Measurements from ENCODE around the gene OTUB1.

OTUB1 gene

DNA sequence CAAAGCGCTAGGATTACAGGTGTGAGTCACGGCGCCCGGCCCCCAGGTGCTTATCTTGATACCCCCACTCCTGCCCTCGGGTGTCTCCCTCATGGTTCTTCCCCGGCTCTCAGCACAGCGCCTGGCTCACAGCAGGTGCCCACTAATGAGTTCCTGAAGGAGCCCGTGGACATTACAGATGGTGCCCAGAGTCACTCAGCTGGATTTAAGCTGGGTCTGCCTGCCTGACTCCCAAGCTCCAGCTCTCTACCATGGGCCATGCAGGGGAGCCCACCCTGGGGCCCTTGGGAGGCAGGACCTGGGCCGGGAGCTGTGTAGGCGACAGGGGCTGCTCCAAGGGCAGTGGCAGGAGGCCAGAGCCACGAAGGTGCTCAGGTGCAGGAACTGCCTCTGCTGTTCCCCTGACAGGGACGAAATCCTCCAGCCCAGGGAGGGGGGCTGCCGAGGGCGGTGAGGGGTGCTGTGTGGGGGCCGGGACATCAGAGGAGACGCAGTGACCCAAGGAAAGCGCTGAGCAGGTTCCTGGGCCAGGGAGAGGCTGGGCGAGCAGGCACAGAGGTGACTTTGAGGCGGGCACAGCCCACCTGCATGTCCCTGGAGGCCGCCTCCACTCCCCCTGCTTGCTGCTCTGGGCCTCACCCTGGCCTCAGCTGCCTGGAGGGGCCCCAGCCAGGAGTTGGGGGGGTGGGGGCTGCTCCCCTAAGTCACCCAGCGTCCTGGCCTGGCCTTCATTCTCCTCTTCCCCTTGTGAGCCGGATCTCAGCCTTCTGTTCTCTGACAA, 34.9 kb downstream of the OTUB1 start:
- no peak for DNase-seq

DNA sequence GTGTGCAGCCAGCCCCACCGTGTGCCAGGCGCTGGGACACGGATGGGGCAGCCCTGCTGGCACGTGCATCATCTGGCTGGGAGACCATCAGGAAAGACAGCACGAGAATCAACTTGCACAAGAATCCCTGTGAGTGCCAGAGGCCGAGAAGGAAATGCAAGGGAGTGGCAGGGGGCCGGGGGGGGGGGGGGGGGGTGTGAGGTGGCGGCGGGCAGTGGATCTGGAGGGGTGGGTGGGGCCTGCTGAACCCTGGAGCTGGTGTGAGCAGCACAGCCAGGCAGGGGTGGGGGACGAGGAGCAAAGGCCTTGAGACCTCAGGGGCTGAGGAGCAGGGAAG, 35.5 kb downstream of the OTUB1 start:
- DNase-seq: no peak

DNA sequence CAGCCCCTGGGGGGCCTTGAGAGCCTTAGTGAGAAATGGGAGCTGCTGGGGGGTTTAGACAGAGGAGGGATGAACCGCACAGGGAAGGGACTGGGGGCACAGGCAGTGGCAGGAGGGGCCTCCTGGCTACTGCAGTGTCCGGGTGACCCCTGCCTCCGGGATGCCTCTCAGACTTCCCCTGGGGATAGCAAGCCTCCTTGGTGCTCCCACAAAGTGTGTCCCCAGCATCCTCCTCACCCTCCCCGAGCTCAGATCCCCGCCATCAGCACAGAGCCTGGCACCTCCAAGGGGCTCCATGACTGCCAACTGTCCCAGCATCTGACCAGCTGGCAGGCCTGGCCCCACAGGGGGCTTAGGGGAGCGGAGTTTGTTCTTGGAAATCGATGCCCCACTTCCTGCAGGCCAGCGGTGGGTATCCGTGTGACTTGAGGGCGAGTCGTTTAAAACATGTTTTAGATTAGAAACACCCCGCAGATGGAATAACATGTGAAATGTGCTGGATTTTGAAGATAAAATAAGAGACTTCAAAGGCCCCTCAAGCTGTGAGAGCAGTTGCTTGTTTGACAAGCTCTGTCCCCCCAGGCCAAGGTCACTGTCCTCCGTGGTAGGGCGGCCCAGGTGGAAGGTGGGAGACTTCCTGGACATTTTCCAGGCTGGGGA, 36.0 kb downstream of the OTUB1 start:
- DNase-seq: no peak

DNA sequence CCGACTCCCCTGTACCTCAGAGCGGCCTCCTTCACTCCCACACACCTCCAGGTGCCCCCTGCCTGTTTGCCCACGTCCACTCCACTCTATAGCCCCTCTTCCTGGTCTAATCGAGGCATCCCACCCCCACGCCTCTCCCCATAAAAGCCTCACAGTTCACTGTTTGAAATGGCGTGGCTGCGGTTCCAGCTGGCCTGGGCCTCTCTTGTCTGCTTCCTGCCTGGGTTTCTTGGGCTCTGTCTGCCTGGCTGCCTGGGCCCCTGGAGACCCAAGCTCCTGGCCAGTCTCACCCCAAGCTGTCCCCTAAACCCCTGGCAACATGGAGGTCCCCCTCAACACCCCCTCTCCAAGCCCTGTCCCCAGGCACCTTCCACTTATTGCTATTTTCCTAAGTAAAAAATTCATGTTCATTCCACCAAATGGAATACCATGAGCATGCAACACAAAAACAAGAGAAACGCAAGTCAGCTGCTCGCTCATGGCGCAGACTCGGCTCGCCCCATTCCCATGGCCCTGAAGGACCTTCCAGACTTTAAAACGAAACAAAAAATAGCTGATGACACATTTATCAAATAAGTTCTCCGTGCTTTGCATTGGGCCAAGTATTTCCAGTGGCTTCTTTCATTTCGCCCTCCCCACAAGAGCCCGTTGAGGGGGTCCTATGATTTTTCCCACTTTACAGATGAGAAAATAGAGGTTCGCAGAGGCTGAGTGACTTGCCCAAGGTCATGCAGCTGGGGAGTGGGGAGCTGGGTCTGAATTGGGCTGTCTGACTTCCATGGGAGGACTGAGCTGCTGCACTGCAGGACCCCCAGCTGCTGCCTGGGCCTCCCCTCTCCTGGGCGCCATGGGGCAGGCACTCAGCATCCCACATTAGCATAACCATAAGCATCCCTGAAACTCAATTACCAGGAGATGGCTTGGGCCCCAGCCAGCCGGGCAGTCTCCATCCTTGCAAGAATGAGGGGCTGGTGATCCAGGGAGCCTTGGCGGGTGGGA, 37.8 kb downstream of the OTUB1 start:
- no peak for DNase-seq

DNA sequence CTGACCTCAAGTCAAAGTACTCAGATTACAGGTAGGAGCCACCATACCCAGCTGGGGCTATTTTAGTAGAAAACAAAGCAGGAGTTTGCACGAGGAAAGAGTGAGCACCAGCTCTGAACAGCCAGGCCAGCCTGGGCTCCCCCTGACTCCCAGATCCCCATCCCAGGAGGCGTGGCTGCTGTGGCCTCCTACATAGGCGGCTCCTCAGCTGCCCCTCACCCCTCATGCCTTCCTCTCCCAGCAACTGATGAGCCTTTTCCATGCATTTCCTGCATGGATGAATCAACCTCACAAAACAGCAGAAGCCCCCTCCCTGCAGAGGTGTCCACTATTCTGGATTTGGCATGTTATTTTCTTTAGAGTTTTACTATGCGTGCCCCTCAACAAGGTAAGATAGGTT, 39.0 kb downstream of the OTUB1 start:
- no peak for DNase-seq

DNA sequence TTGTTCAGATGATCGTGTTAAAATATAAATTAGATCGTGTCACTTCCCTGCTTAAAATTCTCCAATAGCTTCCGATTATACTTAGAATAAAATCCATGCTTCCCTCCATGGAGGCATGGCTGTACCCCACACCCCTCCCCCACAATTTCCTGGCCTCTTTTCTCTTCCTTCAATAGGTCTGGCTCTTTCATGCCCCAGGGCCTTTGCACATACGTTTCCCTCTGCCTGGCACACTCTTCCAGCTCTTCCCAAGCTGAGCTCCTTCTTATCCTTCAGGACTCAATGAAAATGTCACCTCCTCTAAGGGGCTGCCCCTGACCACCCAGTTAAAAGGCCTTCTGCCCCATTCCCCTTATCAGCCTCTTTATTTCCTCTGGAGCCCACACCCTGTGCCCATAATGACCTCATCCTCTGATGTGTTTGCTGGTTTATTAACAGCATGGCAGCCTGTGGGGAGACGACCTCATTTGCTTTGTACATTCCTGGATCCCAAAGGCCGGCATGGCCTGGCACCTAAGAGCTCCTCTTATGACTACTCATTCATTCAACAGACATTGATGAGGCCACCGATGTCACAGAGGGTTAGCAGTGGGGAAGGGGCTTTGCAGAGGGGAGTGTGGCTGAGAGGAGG, 40.5 kb downstream of the OTUB1 start:
- no peak for DNase-seq

DNA sequence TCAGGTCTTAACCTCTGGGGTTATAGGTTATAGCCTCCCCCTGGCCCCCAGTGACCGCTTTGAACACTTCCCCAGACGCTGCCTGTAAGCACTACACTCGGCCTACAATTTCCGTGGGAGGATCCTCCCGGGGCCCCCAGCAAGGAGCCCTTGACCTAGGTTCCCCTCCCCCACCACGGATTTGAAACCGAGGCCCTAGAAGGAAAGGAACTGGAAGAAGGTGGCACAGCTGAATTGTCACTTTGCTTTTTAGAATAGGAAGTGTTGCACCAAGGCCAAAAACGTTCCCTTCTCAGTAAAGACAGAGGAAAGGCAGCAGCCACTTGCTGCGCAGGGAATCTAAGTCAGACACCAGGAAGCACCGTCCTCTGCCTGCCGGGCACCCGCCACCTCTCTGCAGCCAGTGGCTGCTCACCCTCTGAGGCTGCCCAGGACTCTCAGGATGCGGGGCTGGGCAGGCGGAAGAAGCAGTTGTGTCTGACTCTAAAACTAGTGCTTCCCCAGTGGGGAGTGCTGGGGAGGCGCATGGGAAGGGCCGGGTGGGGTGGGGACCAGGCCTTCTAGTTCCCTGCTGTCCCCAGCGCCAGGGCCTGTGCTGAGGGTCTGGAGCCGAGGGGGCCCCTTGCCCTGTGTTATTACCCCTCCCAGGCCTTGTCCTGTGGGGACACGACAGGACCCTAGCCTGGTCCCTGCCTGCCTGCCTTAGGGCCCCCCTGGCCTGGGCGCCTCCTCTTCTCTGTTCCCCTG, 41.6 kb downstream of the OTUB1 start:
- no peak for DNase-seq

DNA sequence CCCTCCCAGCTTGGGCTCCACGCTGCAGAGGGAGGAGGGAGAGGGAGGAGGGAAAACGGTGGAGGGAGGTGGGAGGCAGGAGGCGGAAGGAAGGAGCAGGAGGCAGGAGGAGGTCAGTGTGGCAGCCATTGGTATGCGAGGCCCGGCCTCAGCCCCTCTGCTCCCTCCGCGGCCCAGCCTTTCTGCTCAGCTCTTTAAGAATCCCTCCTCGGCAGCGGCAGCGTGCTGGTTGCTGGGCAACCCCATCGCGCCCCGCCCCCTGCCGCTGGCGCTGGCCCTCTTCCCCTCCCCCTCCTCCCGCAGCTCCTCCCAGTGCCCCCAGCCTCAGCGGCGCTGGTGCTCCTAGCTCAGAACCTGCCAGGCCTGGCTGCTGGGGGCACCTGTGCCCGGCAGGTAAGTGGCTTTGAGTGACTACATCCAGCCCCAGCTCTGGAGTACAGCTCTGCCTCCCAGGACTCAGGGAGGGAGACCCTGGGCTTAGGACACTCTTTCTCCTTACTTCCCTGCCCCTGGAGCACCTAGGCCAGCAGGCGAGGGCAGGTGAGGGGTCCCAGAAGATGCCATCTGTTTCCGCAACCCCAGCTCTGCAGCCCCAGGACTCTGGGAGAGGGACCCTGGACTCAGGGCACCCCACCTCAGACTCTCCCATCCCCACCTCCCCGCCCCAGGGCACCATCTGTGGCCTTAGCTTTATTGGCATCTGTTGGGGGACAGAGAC, 42.3 kb downstream of the OTUB1 start:
- DNase-seq: peak in 15 of 56 donors; percentile 11 to 62 (median 28)

DNA sequence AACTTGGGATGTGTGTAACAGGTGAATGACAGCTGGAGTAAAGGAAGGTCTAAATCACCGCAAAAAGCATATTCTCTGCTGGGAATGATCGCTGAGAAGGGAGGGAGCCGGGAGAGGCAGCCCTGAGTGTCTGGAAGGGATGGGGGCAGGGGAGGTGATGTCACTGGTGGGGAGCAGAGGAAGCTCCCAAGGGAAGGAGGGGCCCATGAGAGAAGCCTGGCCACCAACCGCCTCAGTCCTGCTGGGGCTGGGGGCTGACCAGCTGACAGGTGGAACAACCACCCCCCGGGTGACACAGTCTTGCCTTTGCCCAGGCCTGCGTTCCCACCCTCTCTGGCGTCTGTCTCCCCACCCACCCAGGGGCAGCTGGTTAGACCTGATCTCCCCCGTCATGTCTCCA, 43.5 kb downstream of the OTUB1 start:
- no peak for DNase-seq

DNA sequence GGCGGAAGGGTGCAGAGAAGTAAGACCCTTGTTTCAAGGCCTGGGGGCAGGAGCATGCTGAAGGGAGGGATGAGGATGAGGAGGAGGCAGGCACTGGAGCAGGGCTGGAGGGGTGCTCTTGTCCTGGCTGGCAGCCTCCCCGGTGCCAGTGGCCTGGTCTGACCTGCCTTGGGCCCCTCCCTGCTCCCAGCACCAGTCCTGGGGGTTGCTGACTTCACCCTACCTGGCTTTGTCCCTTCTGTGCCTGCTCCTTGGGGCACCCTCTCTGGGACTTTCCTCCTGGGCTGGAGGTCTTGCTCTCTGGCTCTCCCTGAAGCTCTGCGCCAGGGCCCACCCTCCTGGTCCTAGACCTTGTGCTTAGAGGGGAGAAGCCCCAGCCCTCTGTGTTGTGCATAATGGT, 44.8 kb downstream of the OTUB1 start:
- no peak for DNase-seq

DNA sequence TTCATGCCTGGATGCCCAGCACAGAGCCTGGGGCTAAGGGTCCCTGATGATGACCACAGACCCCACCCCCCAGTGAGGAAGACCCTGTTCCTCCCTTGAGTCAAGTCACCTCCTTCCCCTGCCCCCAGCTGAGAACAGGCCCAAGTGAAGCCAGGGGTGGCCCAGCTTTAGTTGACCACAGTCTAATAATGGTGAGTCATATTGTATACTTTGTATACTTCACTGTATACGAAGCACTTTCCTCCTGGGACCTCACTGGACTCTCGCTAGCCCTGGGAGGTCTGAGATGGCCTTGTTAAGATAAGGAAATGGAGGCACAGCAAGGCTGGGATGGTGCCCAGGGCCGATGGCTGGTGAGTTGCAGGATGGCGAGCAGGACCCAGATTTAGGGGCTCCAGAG, 45.8 kb downstream of the OTUB1 start:
- DNase-seq: no peak

DNA sequence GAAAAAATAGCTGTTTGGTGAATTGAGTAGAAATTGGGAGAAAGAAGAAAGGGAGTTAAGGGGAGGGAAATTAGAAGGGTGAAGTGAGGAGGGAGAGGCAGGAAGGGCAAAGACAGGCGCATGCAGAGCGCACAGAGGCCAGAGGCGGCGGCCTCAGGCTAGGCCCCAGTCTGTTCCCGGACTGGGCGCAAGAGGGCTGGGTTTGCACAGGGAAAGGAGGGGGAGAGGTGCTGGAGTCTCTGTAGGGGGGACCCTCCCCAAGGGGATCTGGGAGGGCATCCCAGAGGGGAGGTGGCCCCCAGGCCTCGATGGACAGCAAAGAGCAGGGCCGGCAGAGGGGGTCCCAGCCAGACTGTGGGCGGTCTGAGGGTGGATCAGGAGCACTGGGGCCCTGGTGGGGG, 48.2 kb downstream of the OTUB1 start:
- DNase-seq: no peak

DNA sequence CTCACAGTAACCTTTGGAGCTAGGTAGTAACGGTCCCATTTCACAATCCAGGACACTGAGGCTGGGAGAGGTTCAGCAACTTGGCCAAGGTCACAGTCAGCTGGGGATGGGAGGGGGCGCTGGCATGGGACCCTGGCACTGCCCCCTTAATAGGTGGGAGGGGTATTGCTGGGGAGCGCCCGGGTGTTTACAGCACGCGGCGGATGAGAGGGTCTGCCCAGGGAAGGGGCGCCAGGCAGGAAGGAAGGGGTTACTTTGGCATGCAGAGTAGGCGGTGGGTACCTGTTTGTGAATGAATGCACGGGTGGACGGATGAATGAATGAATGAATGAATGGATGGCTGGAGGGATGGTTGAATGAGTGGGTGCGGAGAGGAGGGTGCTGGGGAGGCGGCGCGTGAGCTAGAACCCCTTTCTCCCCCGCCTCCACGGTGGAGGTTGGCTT, 48.9 kb downstream of the OTUB1 start:
- DNase-seq: peak in 1 of 56 donors; percentile 34

DNA sequence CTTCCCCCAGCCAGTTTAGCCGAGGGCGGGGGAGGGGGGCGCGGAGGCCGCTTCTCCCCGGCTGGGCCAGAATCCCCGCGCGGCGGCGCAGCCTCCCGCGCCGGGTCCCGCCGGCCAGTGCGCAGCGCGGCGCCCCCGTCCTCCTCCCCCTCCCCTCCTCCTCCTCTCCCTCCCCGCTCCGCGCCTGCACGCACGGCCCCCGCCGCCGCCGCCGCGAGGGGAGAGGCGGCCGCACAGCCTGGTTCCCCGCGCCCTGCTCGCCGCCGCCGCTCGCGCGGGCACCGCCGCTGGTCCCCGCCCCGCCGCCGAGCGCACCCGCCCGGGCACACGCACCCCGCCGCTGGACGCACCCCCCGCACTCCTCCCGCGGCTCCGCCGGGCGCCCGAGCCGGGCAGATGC, 49.3 kb downstream of the OTUB1 start, which contains the start of gene FLRT1:
Gene FLRT1 (plus strand): TSS at position 356 of the 400 bp plus-strand sequence. CDS start 80,337 bp downstream, outside the sequence.
- peak in 19 of 56 donors; percentile 15 to 67 (median 37) for DNase-seq

DNA sequence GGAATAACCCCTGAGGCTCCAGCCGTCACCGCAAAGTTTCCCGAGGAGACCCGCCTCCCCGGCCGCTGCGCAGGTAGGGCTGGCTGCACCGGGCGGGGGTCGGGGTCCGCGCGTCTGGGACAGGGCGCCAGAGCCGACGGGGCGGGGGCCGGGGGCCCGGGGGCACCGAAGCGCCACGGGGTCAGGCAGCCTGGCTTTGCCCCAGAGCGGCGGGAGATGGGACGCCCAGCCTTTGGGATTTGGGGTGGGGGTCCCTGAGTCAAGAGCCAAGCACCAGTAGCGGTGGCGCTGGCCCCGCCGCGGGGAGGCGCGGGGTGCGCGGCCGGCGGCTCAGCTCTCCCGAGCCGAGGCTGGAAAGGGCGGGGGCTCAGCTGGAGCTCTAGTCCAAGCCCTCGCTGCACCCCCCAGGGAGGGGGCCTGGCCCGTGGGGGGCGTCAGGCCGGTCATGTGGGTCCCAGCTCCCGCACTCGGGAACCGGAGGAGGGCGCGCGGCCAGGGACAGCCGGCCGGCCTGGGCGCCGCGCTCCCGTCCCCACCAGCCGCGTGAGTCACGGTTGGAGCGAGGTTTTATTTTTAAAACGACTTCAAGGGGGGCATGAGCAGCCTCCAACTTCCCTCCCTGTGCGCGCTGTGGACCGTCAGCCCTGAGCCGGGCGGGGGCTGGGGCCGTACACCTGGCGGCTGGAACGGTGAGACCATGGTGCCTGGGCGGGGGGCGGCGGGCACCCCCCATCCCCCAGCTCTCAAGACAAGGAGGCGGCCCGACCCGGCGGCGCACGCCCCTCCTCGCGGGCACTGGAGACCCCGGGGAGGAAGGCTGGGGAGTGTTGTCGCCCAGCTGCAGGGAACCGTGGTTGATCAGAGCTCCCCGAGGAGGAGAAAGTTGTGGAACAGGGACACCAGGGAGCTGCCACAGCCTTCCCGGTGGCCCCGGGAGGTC, 50.1 kb downstream of the OTUB1 start:
- DNase-seq: peak in 19 of 56 donors; percentile 21 to 62 (median 48)

DNA sequence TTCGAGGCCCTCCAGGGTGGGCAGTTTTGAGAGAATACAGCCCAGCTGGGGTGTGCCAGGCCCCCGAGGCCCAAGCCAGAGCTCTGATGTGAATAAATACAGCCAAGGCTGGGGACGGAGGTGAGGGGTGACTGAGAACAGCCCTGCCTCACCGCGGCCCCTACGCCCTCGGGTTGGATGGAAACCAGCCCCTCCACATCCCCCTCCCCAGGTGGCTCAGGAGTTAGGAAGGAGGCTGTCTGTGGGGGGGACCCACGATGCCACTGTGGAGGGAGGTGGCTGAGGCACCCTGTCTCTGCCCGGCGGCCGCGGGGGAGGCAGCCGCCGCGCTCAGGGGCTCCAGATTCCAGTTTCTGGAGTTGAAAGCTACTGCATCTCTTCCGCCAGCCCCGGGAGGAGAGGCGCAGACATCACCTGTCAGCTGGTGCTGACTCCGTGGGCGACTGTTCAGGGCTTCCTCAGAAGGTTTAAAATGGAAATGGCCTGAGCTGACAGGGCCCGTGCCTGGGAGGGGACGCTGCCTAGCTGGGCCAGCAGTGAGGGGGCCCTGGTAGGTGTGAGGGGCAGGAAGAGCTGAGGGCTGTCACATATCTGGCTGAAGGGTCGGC, 50.9 kb downstream of the OTUB1 start:
- peak in 2 of 56 donors; percentile 21 to 40 for DNase-seq

DNA sequence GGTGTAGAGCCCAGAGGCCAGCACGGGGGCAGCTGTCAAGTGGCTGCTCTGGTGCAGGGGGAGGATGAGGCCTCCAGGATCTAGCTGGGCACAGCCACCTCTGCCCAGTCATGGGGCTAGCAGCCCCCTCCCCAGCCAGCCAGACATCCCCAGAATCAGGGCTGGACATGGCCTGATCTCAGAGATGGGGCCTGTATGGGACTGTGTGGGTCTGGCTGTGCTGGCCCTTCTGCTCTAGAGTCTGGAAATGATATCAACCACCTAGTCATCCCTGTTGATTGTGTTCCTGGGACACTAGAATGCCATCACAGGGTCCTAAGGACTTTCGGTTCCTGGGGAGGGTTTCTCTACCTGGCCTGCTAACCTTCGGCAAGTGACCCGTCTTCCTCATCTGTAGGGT, 52.3 kb downstream of the OTUB1 start:
- no peak for DNase-seq

DNA sequence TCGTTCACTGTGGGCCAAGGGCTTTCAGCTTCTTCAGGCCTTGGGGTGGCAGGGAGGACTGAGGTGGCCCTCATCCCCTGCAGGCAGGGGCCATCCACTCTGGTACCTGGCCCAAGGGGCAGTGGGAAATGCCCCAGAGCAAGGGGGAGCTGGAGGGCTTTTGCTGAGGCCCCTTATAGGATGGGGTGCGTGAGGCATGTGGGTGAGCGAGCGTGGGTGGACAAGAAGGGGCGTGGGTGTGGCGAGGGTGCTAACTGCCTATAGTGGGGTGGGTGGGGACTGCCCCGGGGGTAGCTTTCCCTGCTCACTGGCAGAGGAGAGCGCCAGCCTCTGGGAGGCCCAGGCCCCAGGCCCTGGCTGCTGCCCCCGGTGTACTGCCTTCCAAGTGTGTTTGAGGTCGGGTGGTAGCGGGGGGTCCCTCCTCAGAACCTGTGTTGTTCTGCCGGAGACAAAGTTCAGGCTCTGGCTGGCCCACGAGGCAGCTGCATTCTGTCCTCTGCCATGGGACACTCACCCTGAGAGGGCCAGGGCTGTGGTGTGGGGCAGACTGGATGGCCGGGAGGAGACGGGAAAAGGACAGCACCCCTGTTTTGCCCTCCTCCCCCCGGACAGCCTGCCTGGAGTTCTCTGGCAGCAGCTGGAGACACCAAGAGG, 52.9 kb downstream of the OTUB1 start:
- no peak for DNase-seq
